ENCODE results near the gene CFL2. TPM values are rescaled to one million over a fixed set of nuclear protein-coding genes. Genes with fewer than 3 reads are reported as not detected.
A peak's percentile ranks its signal among the peaks of the same experiment; 100 is the strongest.
"Not testable (repeated sequence)": the region's sequence is repeated elsewhere in the genome, so short reads cannot be mapped to it uniquely, and the experiment has no call there.

Gene CFL2
- total and polyA plus RNA-seq, 11 donors = 381 to 1,097 (median 556) TPM

GRCh38 chr14:34701808-34702207, 12.6 kb downstream of the CFL2 start:
- H3K4me3 ChIP-seq = no peak overlapping the region
- no peaks in the 10 kb centered on the region for H3K36me3 ChIP-seq
- H3K4me1 ChIP-seq = no peaks in the 10 kb centered on the region
- intact Hi-C loops (cut with DNase I) = no loop called here
- ATAC-seq (no peak), DNase-seq (no peak)
- H3K27me3 ChIP-seq = no peaks in the 10 kb centered on the region
- WGBS, 4 donors = 90 to 99% (median 95%) methylated on average over 3 of the region's 3 CpGs
- no peak for TF ChIP-seq POLR2A (IDR thresholded peaks at IDR 0.05)
- TF ChIP-seq CTCF (IDR thresholded peaks at IDR 0.05) = no peak
- H3K27ac ChIP-seq = no peak overlapping the region
- no peaks in the 10 kb centered on the region for H3K9me3 ChIP-seq

GRCh38 chr14:34700622-34701130, 13.7 kb downstream of the CFL2 start:
- Histone ChIP-seq H3K27ac (peak overlapping the region in 1 of 12 donors; percentile 21), H3K27me3 (no peaks in the 10 kb centered on the region), H3K4me1 (no peaks in the 10 kb centered on the region), H3K4me3 (no peak overlapping the region), H3K36me3 (no peaks in the 10 kb centered on the region), H3K9me3 (no peaks in the 10 kb centered on the region)
- WGBS, 4 donors = 98 to 99% (median 98%) methylated on average over 1 of the region's 1 CpG
- ATAC-seq (no peak), DNase-seq (no peak)
- no peak for TF ChIP-seq POLR2A (IDR thresholded peaks at IDR 0.05)
- no peak for TF ChIP-seq CTCF (IDR thresholded peaks at IDR 0.05)
- intact Hi-C loops (cut with DNase I) = no loop called here

- Histone ChIP-seq H3K4me3 (no peak overlapping the region), H3K36me3 (no peaks in the 10 kb centered on the region), H3K9me3 (no peaks in the 10 kb centered on the region), H3K4me1 (no peaks in the 10 kb centered on the region), H3K27ac (peak overlapping the region in 1 of 12 donors; percentile 21), H3K27me3 (no peaks in the 10 kb centered on the region)
- intact Hi-C loops (cut with DNase I) = no loop called here
- DNase-seq (no peak), ATAC-seq (no peak)
- WGBS, 4 donors = 56 to 71% (median 65%) methylated on average over 4 of the region's 4 CpGs
- TF ChIP-seq CTCF (IDR thresholded peaks at IDR 0.05) (no peak), POLR2A (IDR thresholded peaks at IDR 0.05) (no peak)
Observed at GRCh38 chr14:34699873-34700621, 14.3 kb downstream of the CFL2 start.

GRCh38 chr14:34694216-34694615, 20.2 kb downstream of the CFL2 start:
- WGBS, 4 donors = 90 to 93% (median 91%) methylated on average over 16 of the region's 16 CpGs

More at GRCh38 chr14:34694216-34694615, 20.2 kb downstream of the CFL2 start:
- DNase-seq; H3K9me3 ChIP-seq; H3K27me3 ChIP-seq; intact Hi-C loops (cut with DNase I); H3K4me3 ChIP-seq; ATAC-seq; H3K27ac ChIP-seq; H3K36me3 ChIP-seq: not testable (repeated sequence)
- peaks cover 0 to 10% (median 0%) of the 10 kb centered on the region in 12 donors for H3K4me1 ChIP-seq
